22Rv1 (cell line): ENCODE results near the gene COL27A1.

Experiments used
- CTCF ChIP-seq: fragments of 450-650 bp; IDR thresholded peaks from 2 replicates; pipeline ENCODE4 v1.5.1; 2017; ENCODE audit warnings: mild to moderate bottlenecking
- ZFX ChIP-seq: fragments of 450-650 bp; IDR thresholded peaks from 2 replicates; pipeline ENCODE4 v1.6.1; 2017; ENCODE audit warnings: antibody characterized with exemption, borderline replicate concordance

- TF ChIP-seq CTCF (no peak), ZFX (no peak)
Measured at GRCh38 chr9:114278881-114279570, 123.7 kb downstream of the COL27A1 start.
